ENCODE data around the gene HSPA12A.

Gene HSPA12A

DNA sequence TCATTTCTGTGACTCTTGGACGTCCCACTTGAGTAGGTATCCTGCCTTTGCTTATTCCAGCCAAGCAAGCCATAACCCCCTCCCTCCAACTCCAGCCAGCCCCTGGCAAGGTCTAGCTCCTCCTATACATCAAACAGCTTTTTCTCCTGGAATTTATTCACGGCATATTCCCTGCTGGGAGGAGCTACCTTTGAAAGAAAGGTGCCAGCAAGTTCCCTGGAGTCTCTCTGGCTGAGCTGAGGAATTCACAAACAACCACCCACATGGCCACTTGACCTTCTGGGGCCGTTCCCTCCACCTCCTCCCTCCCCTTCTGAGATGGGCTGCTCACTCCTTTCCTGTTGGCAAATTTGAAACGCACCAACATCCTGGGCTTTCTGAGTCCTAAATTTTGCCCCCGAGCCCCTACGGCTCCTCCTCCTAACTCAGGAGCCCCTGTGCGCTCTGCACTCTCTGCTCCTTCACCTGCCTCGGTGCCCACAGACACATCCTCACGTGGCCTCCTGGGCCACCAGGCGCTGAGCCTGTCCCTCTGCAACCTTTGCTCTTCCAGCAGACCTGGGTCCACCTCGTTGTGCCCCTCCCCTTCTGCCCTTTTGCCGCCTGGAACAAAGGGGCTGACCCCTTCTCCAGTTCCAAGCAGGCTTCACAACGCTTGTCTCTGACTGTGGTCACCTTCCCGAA lies 48.0 kb downstream of the HSPA12A start:
- in situ Hi-C loops (cut with MboI; ENCODE audit: low sequenced_read_pairs), result no loop called here

DNA sequence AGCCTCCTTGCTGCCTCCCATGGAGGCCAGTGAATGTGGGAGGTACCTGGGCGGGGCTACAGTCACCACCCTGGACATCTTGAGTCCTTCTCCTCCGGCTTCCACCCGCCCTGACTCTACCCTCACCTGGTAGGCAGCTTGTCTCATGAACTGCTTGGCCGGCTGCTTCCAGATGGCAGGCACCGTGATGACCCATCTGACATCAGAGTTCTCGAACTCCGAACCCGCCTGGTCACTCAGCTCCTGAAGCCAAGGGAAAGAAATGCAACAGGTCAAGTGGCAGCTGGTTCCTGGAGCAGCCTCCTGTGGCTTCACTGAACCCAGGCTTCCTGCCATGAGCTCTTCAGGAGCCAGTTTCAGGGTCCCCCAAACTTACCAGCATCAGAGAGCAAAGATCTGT lies 50.1 kb downstream of the HSPA12A start:
- in situ Hi-C loops (cut with MboI; ENCODE audit: low sequenced_read_pairs), result no loop called here

DNA sequence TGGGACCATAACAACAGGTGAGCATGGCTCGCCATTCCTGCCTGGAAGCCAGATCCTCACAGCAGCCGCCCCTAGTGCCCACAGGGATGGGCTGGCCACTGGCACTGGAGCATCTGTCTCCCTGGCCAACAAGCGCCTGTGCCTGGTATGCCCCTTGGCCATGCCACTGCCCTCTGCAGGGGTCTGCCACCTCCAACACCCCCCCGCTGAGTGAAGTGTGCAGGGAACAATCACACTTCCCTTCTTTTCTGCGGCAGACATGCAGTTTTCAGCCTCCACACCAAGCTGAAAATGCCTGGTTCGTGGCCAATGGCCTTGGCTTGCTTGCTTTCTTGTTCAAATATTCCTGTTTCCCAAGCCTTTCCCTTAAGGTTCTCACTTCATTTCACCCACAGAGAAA lies 50.7 kb downstream of the HSPA12A start:
- in situ Hi-C loops (cut with MboI; ENCODE audit: low sequenced_read_pairs), result no loop called here

DNA sequence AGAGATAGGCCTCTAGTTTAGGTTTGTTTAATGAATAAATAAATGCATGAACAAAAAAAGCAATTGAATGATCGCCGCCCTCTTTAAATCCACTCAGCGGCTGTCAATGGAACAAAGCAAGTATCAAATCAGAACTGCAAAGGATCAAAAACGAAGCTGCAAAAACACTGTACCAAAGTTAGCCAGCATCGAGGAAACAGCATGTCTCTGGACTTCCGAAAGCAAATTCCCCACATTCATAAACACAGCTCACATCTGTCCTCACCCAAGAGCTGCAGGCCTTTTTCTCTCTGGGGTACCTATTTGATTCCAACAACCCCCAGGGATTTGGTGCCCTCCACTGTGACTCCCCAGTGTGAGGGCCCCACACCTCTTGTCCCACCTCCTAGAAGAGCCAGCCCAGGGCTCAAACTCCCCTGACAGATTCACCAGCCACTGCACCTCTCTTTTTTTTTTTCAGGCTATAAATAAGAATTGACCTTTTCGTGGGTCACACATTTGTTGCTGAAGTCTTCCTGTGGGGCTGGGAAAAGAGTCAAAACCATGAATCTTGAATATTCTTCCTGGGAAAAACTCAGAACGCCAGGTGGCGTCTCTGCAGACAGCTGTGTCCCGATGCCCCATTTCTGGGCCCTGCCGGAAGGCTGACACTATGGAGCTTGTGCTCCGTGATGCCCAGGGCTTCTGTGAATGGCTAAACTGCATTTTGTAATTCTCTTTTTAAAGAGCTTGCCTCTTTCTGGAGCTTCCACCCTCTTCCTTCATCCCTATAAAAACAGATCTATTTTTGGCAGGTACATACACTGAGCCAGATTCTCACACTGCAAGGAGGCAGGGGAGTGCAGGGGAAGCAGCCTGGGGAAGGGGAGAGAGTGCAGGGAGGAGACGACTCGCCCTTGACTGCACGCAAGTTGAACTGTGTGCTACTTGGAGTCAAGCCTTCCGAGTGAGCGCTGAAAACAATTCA lies 51.7 kb downstream of the HSPA12A start:
- in situ Hi-C loops (cut with MboI; ENCODE audit: low sequenced_read_pairs), result no loop called here

DNA sequence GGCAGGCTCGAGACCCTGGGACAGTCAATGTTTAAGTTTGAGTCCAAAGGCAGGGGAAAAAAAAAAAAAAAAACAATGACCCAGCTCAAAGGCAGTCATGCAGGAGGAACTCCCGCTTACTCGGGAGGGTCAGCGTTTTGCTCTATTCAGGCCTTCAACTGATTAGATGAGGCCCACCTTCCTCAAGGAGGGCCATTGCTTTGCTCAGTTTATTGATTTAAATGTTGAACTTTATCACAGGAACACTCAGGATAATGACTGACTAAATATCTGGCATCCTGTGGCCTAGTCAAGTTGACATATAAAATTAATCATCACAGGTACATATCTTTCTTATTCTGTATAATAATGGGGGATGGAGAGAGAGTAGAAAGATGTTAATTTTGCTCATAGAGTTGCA lies 52.6 kb downstream of the HSPA12A start:
- in situ Hi-C loops (cut with MboI; ENCODE audit: low sequenced_read_pairs), result no loop called here

DNA sequence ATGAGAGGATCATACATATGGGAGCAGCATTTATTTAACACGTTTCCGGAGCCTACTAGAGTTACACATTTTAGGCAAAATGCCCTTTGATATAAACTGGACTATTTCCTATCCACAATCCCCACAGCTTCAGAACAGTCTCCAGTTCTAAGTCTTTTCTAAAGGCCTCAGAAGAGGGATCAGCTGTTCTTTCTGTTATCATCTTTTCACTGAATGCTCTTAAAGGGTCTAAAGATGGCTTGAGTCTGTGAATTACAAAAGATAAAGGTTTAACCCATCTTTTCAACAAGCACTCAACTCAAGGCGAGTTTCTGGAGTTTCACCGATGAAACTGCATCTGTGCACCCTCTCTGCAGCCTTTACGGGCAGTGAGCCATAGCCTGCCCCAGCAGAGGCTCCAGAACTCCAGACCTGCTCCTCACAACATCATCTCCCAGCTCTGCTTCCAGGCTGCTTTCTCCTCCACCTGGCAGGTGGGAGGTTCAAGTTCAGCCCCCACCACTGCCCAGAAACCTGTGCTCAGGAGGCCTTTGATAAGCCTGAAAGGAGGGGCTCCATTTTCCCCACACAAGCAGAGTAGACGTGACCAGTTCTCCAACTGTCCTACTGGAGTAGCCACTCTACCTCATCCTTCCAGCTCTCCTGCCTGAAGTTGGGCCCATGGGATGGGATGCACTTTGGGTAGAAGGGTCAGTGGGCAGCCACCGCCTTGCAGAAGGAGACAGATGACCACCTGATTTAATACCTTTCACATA lies 53.4 kb downstream of the HSPA12A start:
- in situ Hi-C loops (cut with MboI; ENCODE audit: low sequenced_read_pairs), result no loop called here

DNA sequence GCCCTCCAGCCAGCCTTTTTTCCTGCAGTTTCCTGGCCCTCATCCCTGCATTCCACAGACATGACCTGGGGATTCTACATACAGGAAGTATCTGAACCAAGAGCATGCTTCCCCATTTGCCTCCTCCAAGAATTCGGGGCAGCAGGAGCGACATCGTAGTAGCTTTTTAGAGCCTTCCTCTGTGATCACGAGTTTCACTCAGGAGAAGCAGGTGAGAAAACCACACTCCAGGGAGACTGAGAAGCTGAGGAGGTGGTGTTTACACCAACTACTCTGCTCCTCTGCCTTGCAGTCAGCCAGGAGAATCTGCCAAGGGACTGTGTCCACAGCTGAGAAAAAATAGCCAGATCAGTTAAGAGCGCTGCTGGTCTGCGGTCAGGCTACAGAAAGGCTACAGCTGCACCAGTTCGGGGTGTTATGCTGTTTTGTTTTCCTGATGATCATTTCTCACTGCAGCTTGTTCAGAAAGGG lies 54.1 kb downstream of the HSPA12A start:
- in situ Hi-C loops (cut with MboI; ENCODE audit: low sequenced_read_pairs), result no loop called here

DNA sequence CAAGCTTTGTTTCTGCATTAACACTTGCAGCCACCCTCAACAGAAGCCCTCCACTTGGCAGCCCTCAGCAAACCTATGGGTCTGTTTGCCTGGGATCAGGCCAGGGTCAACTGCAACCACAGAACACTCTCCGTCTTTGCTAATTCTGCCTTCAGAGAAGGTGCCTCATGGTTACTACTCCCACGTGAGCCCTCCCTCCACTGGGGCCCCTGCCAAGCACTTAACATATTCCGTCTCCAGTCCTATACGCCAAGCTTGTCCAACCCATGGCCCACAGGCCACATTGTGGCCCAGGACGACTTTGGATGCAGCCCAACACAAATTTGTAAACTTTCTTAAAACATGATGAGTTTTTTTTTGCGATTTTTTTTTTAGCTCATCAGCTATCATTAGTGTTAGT lies 54.7 kb downstream of the HSPA12A start:
- in situ Hi-C loops (cut with MboI; ENCODE audit: low sequenced_read_pairs), result no loop called here

DNA sequence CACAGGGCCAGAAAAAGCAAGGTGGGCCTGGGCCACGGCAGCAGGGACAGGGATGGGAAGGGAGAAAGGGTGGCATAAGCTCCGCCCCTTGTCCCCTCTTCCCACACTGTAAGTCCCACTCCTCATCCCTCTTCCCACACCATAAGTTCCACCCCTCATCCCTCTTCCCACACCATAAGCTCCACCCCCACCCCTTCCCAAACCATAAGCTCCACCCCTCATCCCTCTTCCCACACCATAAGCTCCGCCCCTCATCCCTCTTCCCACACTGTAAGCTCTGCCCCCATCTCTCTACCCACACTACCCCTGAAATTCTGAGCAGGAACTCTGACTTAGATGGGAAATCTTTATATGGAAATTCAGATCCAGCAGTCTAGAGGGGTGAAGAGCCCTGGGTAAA lies 55.7 kb downstream of the HSPA12A start:
- in situ Hi-C loops (cut with MboI; ENCODE audit: low sequenced_read_pairs), result no loop called here

DNA sequence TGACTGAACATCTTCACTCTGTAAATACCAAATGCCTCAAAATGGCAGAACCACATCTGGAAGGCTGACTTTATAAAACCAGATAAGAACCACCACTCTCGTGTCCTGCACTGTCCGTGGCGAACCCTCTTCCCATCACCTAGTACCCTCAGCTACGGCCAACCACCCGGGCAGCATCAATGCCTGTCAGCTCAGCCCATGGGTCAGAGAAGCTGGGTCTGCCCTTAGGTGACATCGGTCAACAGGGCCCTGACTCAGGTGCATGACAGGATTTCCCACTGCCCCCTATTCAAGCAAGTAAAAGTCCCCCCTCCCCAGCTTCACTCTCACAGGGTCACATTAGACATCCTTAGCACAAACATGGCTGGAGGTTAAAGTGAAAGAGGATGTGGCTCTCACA lies 56.6 kb downstream of the HSPA12A start:
- in situ Hi-C loops (cut with MboI; ENCODE audit: low sequenced_read_pairs), result no loop called here

DNA sequence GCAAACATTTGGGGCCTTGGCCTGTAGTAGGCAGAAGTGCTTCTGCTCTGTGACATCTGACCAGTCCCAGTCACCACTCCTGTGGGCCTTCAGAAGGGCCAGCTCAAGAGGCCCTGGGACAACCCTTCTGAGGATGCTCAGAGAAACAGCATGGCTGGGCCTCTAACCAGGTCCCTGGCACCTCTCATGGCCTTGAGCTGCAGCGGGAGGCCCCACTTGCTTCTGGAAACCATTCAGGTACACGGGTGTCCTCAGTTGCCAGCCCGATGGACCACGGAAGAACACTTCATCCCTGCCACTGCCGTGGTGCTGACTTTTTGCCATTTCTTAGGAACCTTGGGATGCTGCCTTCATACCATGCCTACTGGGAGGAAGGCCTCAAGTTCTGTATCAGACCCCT lies 57.6 kb downstream of the HSPA12A start:
- in situ Hi-C loops (cut with MboI; ENCODE audit: low sequenced_read_pairs), result no loop called here

DNA sequence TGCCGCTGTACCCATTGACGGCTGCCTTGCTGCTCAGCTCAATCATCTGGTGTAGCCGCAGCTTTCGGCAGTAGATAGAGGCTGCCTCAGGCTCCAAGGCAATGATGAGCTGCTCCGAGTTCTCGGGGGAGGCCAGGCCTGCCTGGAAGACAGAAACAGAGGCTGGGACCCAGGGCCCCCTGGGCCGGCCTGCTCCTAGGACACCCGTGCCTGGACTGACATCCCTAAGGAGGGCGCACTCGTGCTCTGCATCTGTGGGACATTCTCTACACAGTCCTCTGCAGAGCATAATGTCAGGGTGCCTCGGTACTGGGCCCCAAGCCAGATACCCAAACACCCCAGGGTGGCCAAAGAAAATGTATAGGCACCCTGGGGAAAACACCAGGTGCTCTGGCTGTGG lies 58.5 kb downstream of the HSPA12A start:
- in situ Hi-C loops (cut with MboI; ENCODE audit: low sequenced_read_pairs), result no loop called here

DNA sequence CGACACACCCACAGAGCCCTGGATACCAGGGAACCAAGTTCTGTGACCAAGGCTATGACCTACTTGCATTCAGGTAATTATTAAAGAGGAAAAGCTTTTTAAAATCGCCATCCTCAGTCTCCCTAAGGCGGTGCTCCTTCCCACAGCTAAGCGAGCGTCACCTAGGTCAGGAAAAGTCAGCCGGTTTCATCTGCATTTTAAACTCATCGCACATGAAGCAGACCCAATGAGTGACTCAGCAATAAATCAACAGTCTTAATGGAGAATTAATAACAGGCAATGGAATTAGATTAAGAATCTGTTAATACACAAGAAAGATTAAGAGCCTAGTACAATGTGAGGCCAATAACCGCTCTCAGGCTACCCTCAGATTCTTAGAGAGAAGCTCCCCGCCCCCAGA lies 59.2 kb downstream of the HSPA12A start:
- in situ Hi-C loops (cut with MboI; ENCODE audit: low sequenced_read_pairs), result no loop called here

DNA sequence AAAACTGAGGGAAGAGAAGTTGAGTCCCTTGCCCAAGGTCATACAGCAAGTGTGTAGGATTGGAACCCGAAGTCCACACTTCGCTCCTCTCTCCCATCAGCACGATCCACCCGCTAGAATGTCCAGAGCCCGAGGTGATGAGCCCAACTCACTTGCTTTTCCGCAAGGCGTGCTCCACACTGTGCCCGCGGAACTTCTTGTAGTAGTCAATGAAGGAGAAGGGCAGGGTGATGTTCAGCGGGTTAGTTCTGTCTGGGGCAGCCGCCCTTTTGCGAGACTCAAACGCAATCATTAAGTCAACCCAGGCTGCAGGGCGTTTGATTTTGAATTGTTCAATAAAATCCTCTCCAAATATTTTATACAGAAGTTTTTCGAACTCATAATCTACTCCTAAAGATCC lies 63.0 kb downstream of the HSPA12A start:
- in situ Hi-C loops (cut with MboI; ENCODE audit: low sequenced_read_pairs), result no loop called here

DNA sequence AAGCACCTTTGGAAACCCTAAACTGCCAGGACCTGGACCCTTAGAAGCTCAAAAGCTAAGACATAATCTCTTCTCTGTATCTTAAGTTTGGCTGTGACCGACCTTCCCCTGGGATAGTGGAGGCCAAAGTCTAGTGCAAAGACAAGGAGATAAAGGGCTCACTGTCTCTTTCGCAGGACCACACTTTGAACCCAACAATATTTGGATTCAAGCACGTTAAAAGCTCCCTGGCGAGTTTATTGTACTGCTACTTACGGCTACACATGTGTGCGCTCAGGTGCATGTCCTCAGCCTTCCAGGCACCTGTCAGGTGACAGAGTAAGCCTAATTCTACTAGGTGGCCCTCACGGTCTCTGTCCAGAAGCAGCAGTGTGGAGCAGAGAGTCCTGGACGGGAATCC lies 65.7 kb downstream of the HSPA12A start:
- in situ Hi-C loops (cut with MboI; ENCODE audit: low sequenced_read_pairs), result no loop called here

DNA sequence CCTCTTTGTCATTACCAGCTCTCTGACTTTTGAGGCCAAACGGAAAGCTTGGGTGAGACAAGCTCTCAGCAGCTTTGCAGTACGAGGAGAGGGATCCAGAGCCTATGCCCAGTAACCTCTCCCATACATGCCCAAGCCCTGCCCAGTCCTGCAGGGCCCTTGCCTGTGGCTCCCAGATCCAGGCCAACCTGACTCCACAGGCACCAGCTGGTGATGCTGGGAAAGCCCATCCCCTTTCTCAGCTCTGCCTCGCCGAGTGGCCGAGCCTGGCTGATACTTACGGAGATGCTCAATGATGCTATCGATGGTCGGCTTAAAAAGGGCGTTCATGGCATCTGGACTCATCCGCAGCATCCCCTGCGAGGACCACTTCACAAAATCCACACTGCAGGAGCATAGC lies 66.2 kb downstream of the HSPA12A start:
- in situ Hi-C loops (cut with MboI; ENCODE audit: low sequenced_read_pairs), result no loop called here

DNA sequence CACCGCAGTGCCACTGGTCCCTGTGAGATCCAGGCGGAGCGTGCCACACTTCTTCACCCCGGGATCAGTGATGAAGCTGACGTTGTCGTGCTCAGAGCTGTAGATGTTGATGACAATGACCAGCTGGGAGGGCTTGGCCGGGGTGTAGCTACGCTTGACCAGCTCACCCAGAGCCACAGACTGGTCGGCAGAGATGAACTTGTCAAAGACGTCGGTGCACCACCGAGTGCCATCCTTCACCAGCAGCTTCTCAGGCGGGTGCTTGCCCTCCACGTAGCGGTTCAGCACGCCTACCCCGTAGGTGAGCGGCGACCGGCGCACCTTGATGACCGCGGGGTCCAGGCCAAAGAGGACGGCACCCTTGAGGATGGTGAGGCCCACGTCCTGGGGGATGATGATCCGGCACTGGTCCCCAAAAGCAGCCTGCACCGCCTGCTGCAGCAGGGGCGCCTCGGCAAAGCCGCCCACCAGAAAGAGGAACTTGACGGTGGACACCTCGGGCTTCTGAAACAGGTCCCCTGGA lies 67.4 kb downstream of the HSPA12A start:
- in situ Hi-C loops (cut with MboI; ENCODE audit: low sequenced_read_pairs), result no loop called here

DNA sequence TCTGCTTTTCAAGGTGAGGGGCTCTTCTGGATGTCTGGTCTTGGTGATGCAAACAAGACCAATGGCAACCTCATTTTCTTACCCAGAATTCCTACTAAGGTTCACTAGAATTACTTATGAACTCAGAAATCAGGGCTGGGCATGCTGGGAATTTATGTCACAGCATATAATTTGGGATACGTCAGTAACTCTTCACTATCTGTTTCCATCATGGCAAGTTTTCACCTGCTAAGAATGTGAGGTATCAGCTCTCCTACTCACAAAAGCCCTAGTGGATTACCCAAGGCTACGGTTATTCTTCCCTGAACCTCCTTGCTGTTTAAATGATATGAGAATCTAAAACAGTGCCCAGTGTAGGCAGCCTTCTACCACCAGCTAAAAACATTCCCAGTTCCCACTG lies 68.5 kb downstream of the HSPA12A start:
- in situ Hi-C loops (cut with MboI; ENCODE audit: low sequenced_read_pairs), result no loop called here

DNA sequence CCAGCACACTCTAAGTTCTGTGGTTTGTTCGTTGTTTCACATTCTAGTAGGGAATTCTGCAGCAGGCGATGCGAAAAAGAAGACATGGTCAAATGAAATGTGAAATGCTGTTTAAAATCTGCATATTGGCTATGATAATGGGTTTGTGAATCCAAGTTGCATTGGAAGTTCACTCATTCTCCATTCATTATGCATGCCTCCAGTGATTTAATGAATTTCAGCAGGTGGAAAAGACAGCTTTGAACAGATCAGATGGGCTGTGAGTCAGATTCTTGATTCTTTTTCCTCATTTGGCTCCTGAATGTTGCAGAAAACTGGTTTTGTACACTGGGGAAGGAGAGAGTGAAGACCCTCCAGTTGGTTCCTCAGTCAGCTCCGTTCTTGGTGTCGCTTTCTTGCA lies 69.5 kb downstream of the HSPA12A start:
- in situ Hi-C loops (cut with MboI; ENCODE audit: low sequenced_read_pairs), result no loop called here

DNA sequence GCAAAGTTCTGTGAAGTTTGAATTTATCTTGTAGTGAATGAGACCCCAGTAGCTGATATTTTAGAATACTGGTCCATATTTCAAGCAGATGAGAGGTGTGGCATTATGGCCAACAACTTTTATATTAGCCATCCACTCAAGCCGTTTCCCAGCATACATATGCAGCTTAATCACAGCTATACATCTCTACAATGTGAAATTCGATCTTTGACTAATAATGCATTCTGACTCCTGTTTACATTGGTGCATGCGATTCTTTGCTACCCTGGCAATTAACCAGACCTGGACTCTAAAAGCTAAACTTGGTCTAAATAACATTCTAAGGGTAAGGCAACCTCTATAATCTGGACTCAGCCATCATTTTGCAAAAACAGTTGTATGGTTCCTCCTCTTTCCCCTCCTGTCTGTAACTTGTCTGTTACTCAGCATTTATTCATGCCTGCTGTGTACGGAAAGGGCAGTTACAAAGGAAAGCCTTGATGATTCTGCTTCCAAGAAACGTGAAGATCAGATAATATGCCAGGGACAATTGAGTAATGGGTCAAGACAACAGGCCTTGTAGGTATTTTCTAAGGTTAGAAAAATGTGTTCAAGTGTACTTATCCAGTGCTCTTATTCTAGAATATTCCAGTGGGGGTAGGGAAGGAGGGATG lies 71.0 kb downstream of the HSPA12A start:
- in situ Hi-C loops (cut with MboI; ENCODE audit: low sequenced_read_pairs), result no loop called here

DNA sequence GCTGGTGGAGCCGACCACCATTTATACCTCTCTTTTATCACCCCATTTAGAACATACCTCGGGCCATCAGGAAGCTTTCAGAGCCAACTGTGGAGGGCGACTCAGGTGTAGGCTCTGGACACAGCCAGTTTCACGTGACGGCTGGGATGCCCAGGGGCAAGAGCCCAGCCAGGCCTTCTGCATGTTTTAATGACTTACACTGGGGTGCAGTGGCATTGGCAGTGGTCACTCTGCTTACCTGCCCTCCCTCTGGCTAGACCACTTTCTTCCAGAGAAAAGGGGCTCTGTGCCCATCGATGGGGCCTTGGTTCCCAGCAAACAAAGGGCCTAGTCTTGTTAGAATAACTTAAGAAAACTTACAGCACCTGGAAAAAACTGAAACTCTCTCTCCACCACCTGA lies 71.7 kb downstream of the HSPA12A start:
- in situ Hi-C loops (cut with MboI; ENCODE audit: low sequenced_read_pairs), result no loop called here

Data from HL-60/S4 (cell line).